ENCODE data around the gene MT1H.
"Not testable (repeated sequence)": the region's sequence is repeated elsewhere in the genome, so short reads cannot be mapped to it uniquely, and the experiment has no call there.

MT1H gene

DNA sequence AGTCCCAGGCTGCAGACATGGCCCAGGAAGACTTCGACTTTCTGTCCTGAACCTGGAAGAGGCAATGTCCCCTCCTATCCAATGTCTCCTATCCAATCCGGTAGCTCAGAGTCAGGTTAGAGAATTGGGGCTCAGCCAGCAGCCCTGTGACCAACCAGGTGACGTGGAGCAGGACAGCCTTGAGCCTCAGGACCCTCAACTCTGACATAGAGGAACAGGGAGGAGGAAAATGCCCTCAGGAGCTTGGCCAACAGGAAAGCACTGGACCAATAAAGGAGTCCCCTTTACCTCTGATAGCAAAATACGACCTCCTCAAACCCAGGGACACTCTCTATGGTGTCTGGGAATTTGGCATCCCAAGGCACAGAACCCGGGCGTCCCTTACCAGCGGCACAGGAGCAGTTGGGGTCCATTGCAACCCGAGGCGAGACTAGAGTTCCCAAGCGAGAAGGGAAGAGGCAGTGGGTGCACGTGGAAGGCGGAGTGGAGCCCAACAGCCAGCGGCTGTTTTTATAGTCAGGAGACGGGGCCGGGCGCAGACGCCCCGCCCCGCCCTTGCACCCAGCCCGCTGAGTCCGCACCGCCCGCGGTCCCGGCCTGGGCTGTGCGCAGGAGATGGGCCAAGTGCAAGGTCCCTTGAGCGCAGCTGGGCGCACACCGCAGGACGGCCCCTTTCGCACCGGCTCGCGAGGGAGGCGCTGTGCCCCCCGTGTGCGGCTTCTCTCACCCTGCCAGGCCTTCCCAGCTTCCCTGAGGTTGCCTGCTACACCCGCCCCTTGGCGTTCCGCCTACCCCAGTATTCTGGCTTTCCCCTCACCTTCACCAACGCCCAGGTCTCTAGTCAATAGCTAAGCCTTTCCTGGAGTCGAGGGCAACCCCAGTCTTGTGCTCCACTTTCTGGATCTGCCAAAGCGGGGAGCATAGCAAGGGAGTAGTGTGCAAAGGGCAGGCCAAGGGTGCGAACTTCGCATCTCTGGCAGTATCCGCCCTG lies 1.7 kb upstream of the MT1H start, which contains the start of gene MT1G:
TSS of gene MT1G (minus strand) at position 485 of the 991 bp plus-strand sequence. CDS start at position 413, 72 bp downstream.
- no peaks in the 10 kb centered on the region for H3K79me1 ChIP-seq (replicated peaks; ENCODE audit: low read length, poor library complexity, severe bottlenecking)
- H3K36me3 ChIP-seq (ENCODE audit: control insufficient read depth in 1 of 2, insufficient read depth in 2 of 2, low read depth in 1 of 2, low read length in 2 of 2): no peaks in the 10 kb centered on the region
- DNase-seq: no peak
- H4K91ac ChIP-seq (ENCODE audit: low read length): no peak within 1 kb of the TSS
- no peak within 1 kb of the TSS for H2AK5ac ChIP-seq (ENCODE audit: low read length, severe bottlenecking)
- WGBS: 5% methylated on average over 45 of the region's 46 CpGs
- peak within 1 kb of the TSS; percentile 32 for H3K4me2 ChIP-seq (ENCODE audit: low read length, poor library complexity, severe bottlenecking)
- H2BK5ac ChIP-seq (ENCODE audit: low read depth, low read length, poor library complexity, severe bottlenecking): no peak within 1 kb of the TSS
- no peak within 1 kb of the TSS for H3K27ac ChIP-seq (ENCODE audit: low read length, poor library complexity, severe bottlenecking)
- H3K27me3 ChIP-seq (ENCODE audit: control insufficient read depth in 1 of 2, insufficient read depth in 1 of 2, low read length in 2 of 2): peaks cover 73 to 94% of the 10 kb centered on the region in 2 experiments
- H2AFZ ChIP-seq (ENCODE audit: low read depth, low read length): no peak within 1 kb of the TSS
- no peak within 1 kb of the TSS for H2BK12ac ChIP-seq (ENCODE audit: low read length in 2 of 2)
- no peak within 1 kb of the TSS for H3K23ac ChIP-seq (ENCODE audit: low read length in 2 of 2)
- H3K4me3 ChIP-seq (ENCODE audit: insufficient read depth in 1 of 2, low read depth in 1 of 2, low read length in 2 of 2): no peak within 1 kb of the TSS
- no peak within 1 kb of the TSS for H4K8ac ChIP-seq (ENCODE audit: low read length)
- no peak within 1 kb of the TSS for H3K18ac ChIP-seq (ENCODE audit: low read depth in 1 of 2, low read length in 2 of 2)
- no peak within 1 kb of the TSS for H3K9ac ChIP-seq (ENCODE audit: low read length)
- no peak within 1 kb of the TSS for H3K4ac ChIP-seq (ENCODE audit: low read depth in 1 of 2, low read length in 2 of 2)
- H3K9me3 ChIP-seq (ENCODE audit: control insufficient read depth, low read length): no peaks in the 10 kb centered on the region
- H2BK120ac ChIP-seq (ENCODE audit: low read depth, low read length): no peak within 1 kb of the TSS
- H3K4me1 ChIP-seq (ENCODE audit: control insufficient read depth, insufficient read depth, low read depth, low read length): peaks cover 18% of the 10 kb centered on the region
- no peak within 1 kb of the TSS for H2BK15ac ChIP-seq (ENCODE audit: low read depth, poor library complexity, severe bottlenecking)
- H3K14ac ChIP-seq (ENCODE audit: low read length in 2 of 2): no peak within 1 kb of the TSS

DNA sequence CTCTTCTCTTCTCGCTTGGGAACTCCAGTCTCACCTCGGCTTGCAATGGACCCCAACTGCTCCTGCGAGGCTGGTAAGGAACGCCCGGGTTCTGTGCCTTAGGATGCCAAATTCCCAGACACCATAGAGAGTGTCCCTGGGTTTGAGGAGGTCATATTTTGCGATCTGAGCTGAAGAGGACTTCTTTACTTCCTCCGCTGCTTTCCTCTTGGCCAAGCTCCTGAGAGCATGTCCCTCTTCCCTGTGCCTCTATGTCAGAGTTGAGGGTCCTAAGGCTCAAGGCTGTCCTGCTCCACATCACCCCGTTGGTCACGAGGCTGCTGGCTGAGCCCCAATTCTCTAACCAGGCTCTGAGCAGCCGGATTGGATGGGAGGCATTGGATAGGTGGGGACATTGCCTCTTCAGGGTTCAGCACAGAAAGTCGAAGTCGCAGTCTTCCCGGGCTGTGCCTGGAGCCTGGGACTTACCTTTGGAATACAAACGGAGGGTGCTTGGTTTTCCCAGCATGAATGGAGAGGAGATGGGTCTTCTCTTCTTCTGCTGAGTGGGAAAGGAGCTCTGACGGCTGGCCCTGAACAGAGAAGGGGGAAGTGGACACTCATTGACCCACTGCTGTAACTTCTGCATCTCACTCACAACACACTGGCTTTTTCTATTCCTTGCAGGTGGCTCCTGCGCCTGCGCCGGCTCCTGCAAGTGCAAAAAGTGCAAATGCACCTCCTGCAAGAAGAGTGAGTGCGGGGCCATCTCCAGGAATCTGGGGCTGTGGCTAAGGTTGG lies 416 bp downstream of the MT1H start:
- H3K14ac ChIP-seq (ENCODE audit: low read length in 2 of 2): no peak overlapping the region
- no peak overlapping the region for H3K4ac ChIP-seq (ENCODE audit: low read depth in 1 of 2, low read length in 2 of 2)
- H3K9ac ChIP-seq (ENCODE audit: low read length): no peak overlapping the region
- no peaks in the 10 kb centered on the region for H3K36me3 ChIP-seq (ENCODE audit: control insufficient read depth in 1 of 2, insufficient read depth in 2 of 2, low read depth in 1 of 2, low read length in 2 of 2)
- no peak overlapping the region for H2BK12ac ChIP-seq (ENCODE audit: low read length in 2 of 2)
- peaks cover 14% of the 10 kb centered on the region for H3K4me1 ChIP-seq (ENCODE audit: control insufficient read depth, insufficient read depth, low read depth, low read length)
- H2BK15ac ChIP-seq (ENCODE audit: low read depth, poor library complexity, severe bottlenecking): no peak overlapping the region
- no peak overlapping the region for H3K27ac ChIP-seq (ENCODE audit: low read length, poor library complexity, severe bottlenecking)
- no peak overlapping the region for H2AK5ac ChIP-seq (ENCODE audit: low read length, severe bottlenecking)
- no peak overlapping the region for H2BK120ac ChIP-seq (ENCODE audit: low read depth, low read length)
- 6% methylated on average over 18 of the region's 19 CpGs for WGBS
- H3K9me3 ChIP-seq (ENCODE audit: control insufficient read depth, low read length): no peaks in the 10 kb centered on the region
- H3K27me3 ChIP-seq (ENCODE audit: control insufficient read depth in 1 of 2, insufficient read depth in 1 of 2, low read length in 2 of 2): peaks cover 59 to 77% of the 10 kb centered on the region in 2 experiments
- H4K91ac ChIP-seq (ENCODE audit: low read length): no peak overlapping the region
- DNase-seq: no peak
- H3K18ac ChIP-seq (ENCODE audit: low read depth in 1 of 2, low read length in 2 of 2): no peak overlapping the region
- H3K23ac ChIP-seq (ENCODE audit: low read length in 2 of 2): no peak overlapping the region
- no peak overlapping the region for H3K4me3 ChIP-seq (ENCODE audit: insufficient read depth in 1 of 2, low read depth in 1 of 2, low read length in 2 of 2)
- no peak overlapping the region for H3K4me2 ChIP-seq (ENCODE audit: low read length, poor library complexity, severe bottlenecking)
- H3K79me1 ChIP-seq (replicated peaks; ENCODE audit: low read length, poor library complexity, severe bottlenecking): no peaks in the 10 kb centered on the region
- no peak overlapping the region for H2BK5ac ChIP-seq (ENCODE audit: low read depth, low read length, poor library complexity, severe bottlenecking)
- no peak overlapping the region for H2AFZ ChIP-seq (ENCODE audit: low read depth, low read length)
- H4K8ac ChIP-seq (ENCODE audit: low read length): no peak overlapping the region

DNA sequence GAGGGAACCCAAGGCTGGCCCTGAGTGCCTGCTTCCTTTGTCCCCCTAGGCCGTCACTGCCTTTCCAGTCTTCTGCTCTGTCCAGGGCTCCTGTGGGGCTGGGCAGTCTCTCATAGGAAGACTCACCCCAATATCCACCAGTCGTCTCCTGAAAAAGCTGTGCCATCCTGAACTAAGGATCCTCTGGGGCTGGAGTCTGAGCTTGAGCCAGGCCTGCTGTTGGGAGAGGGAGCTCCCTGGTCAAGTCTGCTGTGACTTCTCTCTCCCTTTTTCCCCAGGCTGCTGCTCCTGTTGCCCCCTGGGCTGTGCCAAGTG lies 963 bp downstream of the MT1H start:
- no peak overlapping the region for H2BK120ac ChIP-seq (ENCODE audit: low read depth, low read length)
- H2BK5ac ChIP-seq (ENCODE audit: low read depth, low read length, poor library complexity, severe bottlenecking): no peak overlapping the region
- no peak overlapping the region for H2AK5ac ChIP-seq (ENCODE audit: low read length, severe bottlenecking)
- H4K91ac ChIP-seq (ENCODE audit: low read length): no peak overlapping the region
- H3K18ac ChIP-seq (ENCODE audit: low read depth in 1 of 2, low read length in 2 of 2): no peak overlapping the region
- DNase-seq: no peak
- no peak overlapping the region for H3K27ac ChIP-seq (ENCODE audit: low read length, poor library complexity, severe bottlenecking)
- H3K9ac ChIP-seq (ENCODE audit: low read length): no peak overlapping the region
- H3K4me2 ChIP-seq (ENCODE audit: low read length, poor library complexity, severe bottlenecking): no peak overlapping the region
- H3K36me3 ChIP-seq (ENCODE audit: control insufficient read depth in 1 of 2, insufficient read depth in 2 of 2, low read depth in 1 of 2, low read length in 2 of 2): no peaks in the 10 kb centered on the region
- H3K79me1 ChIP-seq (replicated peaks; ENCODE audit: low read length, poor library complexity, severe bottlenecking): no peaks in the 10 kb centered on the region
- H3K4me1 ChIP-seq (ENCODE audit: control insufficient read depth, insufficient read depth, low read depth, low read length): peaks cover 17% of the 10 kb centered on the region
- no peak overlapping the region for H2AFZ ChIP-seq (ENCODE audit: low read depth, low read length)
- H2BK12ac ChIP-seq (ENCODE audit: low read length in 2 of 2): no peak overlapping the region
- no peak overlapping the region for H3K4ac ChIP-seq (ENCODE audit: low read depth in 1 of 2, low read length in 2 of 2)
- H2BK15ac ChIP-seq (ENCODE audit: low read depth, poor library complexity, severe bottlenecking): no peak overlapping the region
- H3K14ac ChIP-seq (ENCODE audit: low read length in 2 of 2): no peak overlapping the region
- no peak overlapping the region for H4K8ac ChIP-seq (ENCODE audit: low read length)
- H3K23ac ChIP-seq (ENCODE audit: low read length in 2 of 2): no peak overlapping the region
- no peak overlapping the region for H3K4me3 ChIP-seq (ENCODE audit: insufficient read depth in 1 of 2, low read depth in 1 of 2, low read length in 2 of 2)
- H3K9me3 ChIP-seq (ENCODE audit: control insufficient read depth, low read length): no peaks in the 10 kb centered on the region
- H3K27me3 ChIP-seq (ENCODE audit: control insufficient read depth in 1 of 2, insufficient read depth in 1 of 2, low read length in 2 of 2): peaks cover 54 to 78% of the 10 kb centered on the region in 2 experiments
- WGBS: 0% methylated on average over 1 of the region's 2 CpGs

- not testable (repeated sequence) for H2BK5ac ChIP-seq (ENCODE audit: low read depth, low read length, poor library complexity, severe bottlenecking); H3K23ac ChIP-seq (ENCODE audit: low read length in 2 of 2); H3K4me3 ChIP-seq (ENCODE audit: insufficient read depth in 1 of 2, low read depth in 1 of 2, low read length in 2 of 2); DNase-seq; H3K14ac ChIP-seq (ENCODE audit: low read length in 2 of 2); H2BK15ac ChIP-seq (ENCODE audit: low read depth, poor library complexity, severe bottlenecking); H4K8ac ChIP-seq (ENCODE audit: low read length); H3K9me3 ChIP-seq (ENCODE audit: control insufficient read depth, low read length); H3K18ac ChIP-seq (ENCODE audit: low read depth in 1 of 2, low read length in 2 of 2); H2AK5ac ChIP-seq (ENCODE audit: low read length, severe bottlenecking); H2BK120ac ChIP-seq (ENCODE audit: low read depth, low read length); H3K27ac ChIP-seq (ENCODE audit: low read length, poor library complexity, severe bottlenecking); H4K91ac ChIP-seq (ENCODE audit: low read length); H3K4ac ChIP-seq (ENCODE audit: low read depth in 1 of 2, low read length in 2 of 2); H2AFZ ChIP-seq (ENCODE audit: low read depth, low read length); H3K4me2 ChIP-seq (ENCODE audit: low read length, poor library complexity, severe bottlenecking); H3K79me1 ChIP-seq (replicated peaks; ENCODE audit: low read length, poor library complexity, severe bottlenecking); H3K9ac ChIP-seq (ENCODE audit: low read length); H2BK12ac ChIP-seq (ENCODE audit: low read length in 2 of 2); H3K36me3 ChIP-seq (ENCODE audit: control insufficient read depth in 1 of 2, insufficient read depth in 2 of 2, low read depth in 1 of 2, low read length in 2 of 2)
- peaks cover 47 to 78% of the 10 kb centered on the region in 2 experiments for H3K27me3 ChIP-seq (ENCODE audit: control insufficient read depth in 1 of 2, insufficient read depth in 1 of 2, low read length in 2 of 2)
- 71% methylated on average over 1 of the region's 2 CpGs for WGBS
- H3K4me1 ChIP-seq (ENCODE audit: control insufficient read depth, insufficient read depth, low read depth, low read length): peaks cover 20% of the 10 kb centered on the region
These were observed 2.1 kb downstream of the MT1H start for GRCh38 chr16:56671691-56672090.

All from mesenchymal stem cell (in vitro differentiated cells and primary cell).